ENCODE data around the gene CNRIP1. TPM values are rescaled to one million over a fixed set of nuclear protein-coding genes. Genes with fewer than 3 reads are reported as not detected.

The CNRIP1 gene
- total RNA-seq, 1 experiment from 2014 or later, result 1.4 TPM

GRCh38 chr2:68333931-68334330, 14.2 kb upstream of the CNRIP1 start (continued):
- TF ChIP-seq, protein P1, sequence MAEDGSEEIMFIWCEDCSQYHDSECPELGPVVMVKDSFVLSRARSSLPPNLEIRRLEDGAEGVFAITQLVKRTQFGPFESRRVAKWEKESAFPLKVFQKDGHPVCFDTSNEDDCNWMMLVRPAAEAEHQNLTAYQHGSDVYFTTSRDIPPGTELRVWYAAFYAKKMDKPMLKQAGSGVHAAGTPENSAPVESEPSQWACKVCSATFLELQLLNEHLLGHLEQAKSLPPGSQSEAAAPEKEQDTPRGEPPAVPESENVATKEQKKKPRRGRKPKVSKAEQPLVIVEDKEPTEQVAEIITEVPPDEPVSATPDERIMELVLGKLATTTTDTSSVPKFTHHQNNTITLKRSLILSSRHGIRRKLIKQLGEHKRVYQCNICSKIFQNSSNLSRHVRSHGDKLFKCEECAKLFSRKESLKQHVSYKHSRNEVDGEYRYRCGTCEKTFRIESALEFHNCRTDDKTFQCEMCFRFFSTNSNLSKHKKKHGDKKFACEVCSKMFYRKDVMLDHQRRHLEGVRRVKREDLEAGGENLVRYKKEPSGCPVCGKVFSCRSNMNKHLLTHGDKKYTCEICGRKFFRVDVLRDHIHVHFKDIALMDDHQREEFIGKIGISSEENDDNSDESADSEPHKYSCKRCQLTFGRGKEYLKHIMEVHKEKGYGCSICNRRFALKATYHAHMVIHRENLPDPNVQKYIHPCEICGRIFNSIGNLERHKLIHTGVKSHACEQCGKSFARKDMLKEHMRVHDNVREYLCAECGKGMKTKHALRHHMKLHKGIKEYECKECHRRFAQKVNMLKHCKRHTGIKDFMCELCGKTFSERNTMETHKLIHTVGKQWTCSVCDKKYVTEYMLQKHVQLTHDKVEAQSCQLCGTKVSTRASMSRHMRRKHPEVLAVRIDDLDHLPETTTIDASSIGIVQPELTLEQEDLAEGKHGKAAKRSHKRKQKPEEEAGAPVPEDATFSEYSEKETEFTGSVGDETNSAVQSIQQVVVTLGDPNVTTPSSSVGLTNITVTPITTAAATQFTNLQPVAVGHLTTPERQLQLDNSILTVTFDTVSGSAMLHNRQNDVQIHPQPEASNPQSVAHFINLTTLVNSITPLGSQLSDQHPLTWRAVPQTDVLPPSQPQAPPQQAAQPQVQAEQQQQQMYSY (CRISPR knock-in tag; IDR thresholded peaks at IDR 0.05), result no peak
- no peak for TF ChIP-seq FOXP1 (CRISPR knock-in tag; IDR thresholded peaks at IDR 0.05; ENCODE audit: borderline replicate concordance)

GRCh38 chr2:68333009-68333408, 13.3 kb upstream of the CNRIP1 start:
- Mint-ChIP-seq H3K9me3 (0 out of 2 replicates have a peak, but pooled peaks cover 5% of the 10 kb centered on the region), H3K36me3 (no peaks in the 10 kb centered on the region), H3K27me3 (ENCODE audit: low read depth) (no peaks in the 10 kb centered on the region), H3K27ac (no peak overlapping the region), H3K4me1 (peaks cover 18% of the 10 kb centered on the region), H3K4me3 (no peak overlapping the region)
- TF ChIP-seq FOXJ3 (CRISPR knock-in tag; IDR thresholded peaks at IDR 0.05; ENCODE audit: borderline replicate concordance), result no peak
- TF ChIP-seq, protein P2, sequence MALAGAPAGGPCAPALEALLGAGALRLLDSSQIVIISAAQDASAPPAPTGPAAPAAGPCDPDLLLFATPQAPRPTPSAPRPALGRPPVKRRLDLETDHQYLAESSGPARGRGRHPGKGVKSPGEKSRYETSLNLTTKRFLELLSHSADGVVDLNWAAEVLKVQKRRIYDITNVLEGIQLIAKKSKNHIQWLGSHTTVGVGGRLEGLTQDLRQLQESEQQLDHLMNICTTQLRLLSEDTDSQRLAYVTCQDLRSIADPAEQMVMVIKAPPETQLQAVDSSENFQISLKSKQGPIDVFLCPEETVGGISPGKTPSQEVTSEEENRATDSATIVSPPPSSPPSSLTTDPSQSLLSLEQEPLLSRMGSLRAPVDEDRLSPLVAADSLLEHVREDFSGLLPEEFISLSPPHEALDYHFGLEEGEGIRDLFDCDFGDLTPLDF (CRISPR knock-in tag; IDR thresholded peaks at IDR 0.05), result no peak
- POLR2A ChIA-PET, result interaction anchor here (0.7 kb wide), 1 partner anchor 23 kb away, joined by 4 read pairs; no protein-coding TSS in a partner anchor
- ATAC-seq (no peak), DNase-seq (ENCODE audit: low spot score) (no peak)
- CTCF ChIA-PET, result interaction anchor here (1.0 kb wide), 1 partner anchor 50 kb away, joined by 3 read pairs; no protein-coding TSS in a partner anchor

GRCh38 chr2:68330691-68331090, 10.9 kb upstream of the CNRIP1 start:
- DNase-seq (ENCODE audit: low spot score), result no peak
- H3K4me3 Mint-ChIP-seq, result no peak overlapping the region
- H3K36me3 Mint-ChIP-seq, result no peaks in the 10 kb centered on the region
- ChIA-PET POLR2A (no interaction called here), CTCF (no interaction called here)
- no peak for ATAC-seq
- H3K4me1 Mint-ChIP-seq, result no peaks in the 10 kb centered on the region
- no peak overlapping the region for H3K27ac Mint-ChIP-seq
- H3K27me3 Mint-ChIP-seq (ENCODE audit: low read depth), result no peaks in the 10 kb centered on the region
- TF ChIP-seq, protein P3, sequence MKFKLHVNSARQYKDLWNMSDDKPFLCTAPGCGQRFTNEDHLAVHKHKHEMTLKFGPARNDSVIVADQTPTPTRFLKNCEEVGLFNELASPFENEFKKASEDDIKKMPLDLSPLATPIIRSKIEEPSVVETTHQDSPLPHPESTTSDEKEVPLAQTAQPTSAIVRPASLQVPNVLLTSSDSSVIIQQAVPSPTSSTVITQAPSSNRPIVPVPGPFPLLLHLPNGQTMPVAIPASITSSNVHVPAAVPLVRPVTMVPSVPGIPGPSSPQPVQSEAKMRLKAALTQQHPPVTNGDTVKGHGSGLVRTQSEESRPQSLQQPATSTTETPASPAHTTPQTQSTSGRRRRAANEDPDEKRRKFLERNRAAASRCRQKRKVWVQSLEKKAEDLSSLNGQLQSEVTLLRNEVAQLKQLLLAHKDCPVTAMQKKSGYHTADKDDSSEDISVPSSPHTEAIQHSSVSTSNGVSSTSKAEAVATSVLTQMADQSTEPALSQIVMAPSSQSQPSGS (CRISPR knock-in tag; IDR thresholded peaks at IDR 0.05; ENCODE audit: borderline replicate concordance, low read depth), result no peak
- H3K9me3 Mint-ChIP-seq, result no peaks in the 10 kb centered on the region

- no peaks in the 10 kb centered on the region for H3K36me3 Mint-ChIP-seq
- ChIA-PET CTCF (interaction anchor here (1.4 kb wide), 1 partner anchor 29 kb away, joined by 4 read pairs; no protein-coding TSS in a partner anchor), POLR2A (no interaction called here)
- H3K4me1 Mint-ChIP-seq, result no peaks in the 10 kb centered on the region
- no peaks in the 10 kb centered on the region for H3K27me3 Mint-ChIP-seq (ENCODE audit: low read depth)
- DNase-seq (ENCODE audit: low spot score) (no peak), ATAC-seq (no peak)
- no peaks in the 10 kb centered on the region for H3K9me3 Mint-ChIP-seq
- H3K4me3 Mint-ChIP-seq, result no peak overlapping the region
- no peak overlapping the region for H3K27ac Mint-ChIP-seq
- TF ChIP-seq TEAD1 (CRISPR knock-in tag; IDR thresholded peaks at IDR 0.05) (no peak), ZNF396 (CRISPR knock-in tag; IDR thresholded peaks at IDR 0.05; ENCODE audit: borderline replicate concordance) (no peak), CREM (CRISPR knock-in tag; IDR thresholded peaks at IDR 0.05) (no peak), E2F4 (CRISPR knock-in tag; IDR thresholded peaks at IDR 0.05; ENCODE audit: borderline replicate concordance, low read depth) (no peak), GRHL2 (CRISPR knock-in tag; IDR thresholded peaks at IDR 0.05; ENCODE audit: insufficient replicate concordance, severe bottlenecking) (no peak), TP53 (CRISPR knock-in tag; IDR thresholded peaks at IDR 0.05) (no peak)
- TF ChIP-seq, protein P4, sequence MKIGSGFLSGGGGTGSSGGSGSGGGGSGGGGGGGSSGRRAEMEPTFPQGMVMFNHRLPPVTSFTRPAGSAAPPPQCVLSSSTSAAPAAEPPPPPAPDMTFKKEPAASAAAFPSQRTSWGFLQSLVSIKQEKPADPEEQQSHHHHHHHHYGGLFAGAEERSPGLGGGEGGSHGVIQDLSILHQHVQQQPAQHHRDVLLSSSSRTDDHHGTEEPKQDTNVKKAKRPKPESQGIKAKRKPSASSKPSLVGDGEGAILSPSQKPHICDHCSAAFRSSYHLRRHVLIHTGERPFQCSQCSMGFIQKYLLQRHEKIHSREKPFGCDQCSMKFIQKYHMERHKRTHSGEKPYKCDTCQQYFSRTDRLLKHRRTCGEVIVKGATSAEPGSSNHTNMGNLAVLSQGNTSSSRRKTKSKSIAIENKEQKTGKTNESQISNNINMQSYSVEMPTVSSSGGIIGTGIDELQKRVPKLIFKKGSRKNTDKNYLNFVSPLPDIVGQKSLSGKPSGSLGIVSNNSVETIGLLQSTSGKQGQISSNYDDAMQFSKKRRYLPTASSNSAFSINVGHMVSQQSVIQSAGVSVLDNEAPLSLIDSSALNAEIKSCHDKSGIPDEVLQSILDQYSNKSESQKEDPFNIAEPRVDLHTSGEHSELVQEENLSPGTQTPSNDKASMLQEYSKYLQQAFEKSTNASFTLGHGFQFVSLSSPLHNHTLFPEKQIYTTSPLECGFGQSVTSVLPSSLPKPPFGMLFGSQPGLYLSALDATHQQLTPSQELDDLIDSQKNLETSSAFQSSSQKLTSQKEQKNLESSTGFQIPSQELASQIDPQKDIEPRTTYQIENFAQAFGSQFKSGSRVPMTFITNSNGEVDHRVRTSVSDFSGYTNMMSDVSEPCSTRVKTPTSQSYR (CRISPR knock-in tag; IDR thresholded peaks at IDR 0.05), result no peak
- TF ChIP-seq, protein P5, sequence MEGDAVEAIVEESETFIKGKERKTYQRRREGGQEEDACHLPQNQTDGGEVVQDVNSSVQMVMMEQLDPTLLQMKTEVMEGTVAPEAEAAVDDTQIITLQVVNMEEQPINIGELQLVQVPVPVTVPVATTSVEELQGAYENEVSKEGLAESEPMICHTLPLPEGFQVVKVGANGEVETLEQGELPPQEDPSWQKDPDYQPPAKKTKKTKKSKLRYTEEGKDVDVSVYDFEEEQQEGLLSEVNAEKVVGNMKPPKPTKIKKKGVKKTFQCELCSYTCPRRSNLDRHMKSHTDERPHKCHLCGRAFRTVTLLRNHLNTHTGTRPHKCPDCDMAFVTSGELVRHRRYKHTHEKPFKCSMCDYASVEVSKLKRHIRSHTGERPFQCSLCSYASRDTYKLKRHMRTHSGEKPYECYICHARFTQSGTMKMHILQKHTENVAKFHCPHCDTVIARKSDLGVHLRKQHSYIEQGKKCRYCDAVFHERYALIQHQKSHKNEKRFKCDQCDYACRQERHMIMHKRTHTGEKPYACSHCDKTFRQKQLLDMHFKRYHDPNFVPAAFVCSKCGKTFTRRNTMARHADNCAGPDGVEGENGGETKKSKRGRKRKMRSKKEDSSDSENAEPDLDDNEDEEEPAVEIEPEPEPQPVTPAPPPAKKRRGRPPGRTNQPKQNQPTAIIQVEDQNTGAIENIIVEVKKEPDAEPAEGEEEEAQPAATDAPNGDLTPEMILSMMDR (IDR thresholded peaks at IDR 0.05), result no peak
- TF ChIP-seq, protein P6, sequence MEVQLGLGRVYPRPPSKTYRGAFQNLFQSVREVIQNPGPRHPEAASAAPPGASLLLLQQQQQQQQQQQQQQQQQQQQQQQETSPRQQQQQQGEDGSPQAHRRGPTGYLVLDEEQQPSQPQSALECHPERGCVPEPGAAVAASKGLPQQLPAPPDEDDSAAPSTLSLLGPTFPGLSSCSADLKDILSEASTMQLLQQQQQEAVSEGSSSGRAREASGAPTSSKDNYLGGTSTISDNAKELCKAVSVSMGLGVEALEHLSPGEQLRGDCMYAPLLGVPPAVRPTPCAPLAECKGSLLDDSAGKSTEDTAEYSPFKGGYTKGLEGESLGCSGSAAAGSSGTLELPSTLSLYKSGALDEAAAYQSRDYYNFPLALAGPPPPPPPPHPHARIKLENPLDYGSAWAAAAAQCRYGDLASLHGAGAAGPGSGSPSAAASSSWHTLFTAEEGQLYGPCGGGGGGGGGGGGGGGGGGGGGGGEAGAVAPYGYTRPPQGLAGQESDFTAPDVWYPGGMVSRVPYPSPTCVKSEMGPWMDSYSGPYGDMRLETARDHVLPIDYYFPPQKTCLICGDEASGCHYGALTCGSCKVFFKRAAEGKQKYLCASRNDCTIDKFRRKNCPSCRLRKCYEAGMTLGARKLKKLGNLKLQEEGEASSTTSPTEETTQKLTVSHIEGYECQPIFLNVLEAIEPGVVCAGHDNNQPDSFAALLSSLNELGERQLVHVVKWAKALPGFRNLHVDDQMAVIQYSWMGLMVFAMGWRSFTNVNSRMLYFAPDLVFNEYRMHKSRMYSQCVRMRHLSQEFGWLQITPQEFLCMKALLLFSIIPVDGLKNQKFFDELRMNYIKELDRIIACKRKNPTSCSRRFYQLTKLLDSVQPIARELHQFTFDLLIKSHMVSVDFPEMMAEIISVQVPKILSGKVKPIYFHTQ (CRISPR knock-in tag; IDR thresholded peaks at IDR 0.05), result no peak
Observed at GRCh38 chr2:68328901-68329300, 9.2 kb upstream of the CNRIP1 start.
